ENCODE data around the gene TRMT1.

GRCh38 chr19:13127811-13128575, 11.5 kb upstream of the TRMT1 start:
- TF ChIP-seq CTCF (IDR thresholded peaks at IDR 0.05 in 4 of 5, conservative IDR thresholded peaks at IDR 0.05 in 1 of 5), result no peak
- TF ChIP-seq POLR2A (IDR thresholded peaks at IDR 0.05), result no peak
